WTC11 (cell line): ENCODE data around the gene SCML1. TPM values are rescaled to one million over a fixed set of nuclear protein-coding genes. Genes with fewer than 3 reads are reported as not detected.

ENCODE experiments used
- ATAC-seq: fragments of 200-7000 bp; cut with Tn5 transposase; 2 replicates; pipeline ENCODE4 v1.10.0; 2021; ENCODE audit warnings: mild to moderate bottlenecking, moderate library complexity
- CTCF ChIA-PET: fragments of 300-600 bp; sonication (Branson Sonifier 250); formaldehyde crosslinking; loops from one replicate; lab custom pipeline; 2021; ENCODE audit warnings: antibody characterized with exemption; lab: Charles Lee
- POLR2A ChIA-PET: fragments of 350-600 bp; sonication (Branson Sonifier 250); formaldehyde crosslinking; loops from one replicate; lab custom pipeline; 2021; ENCODE audit warnings: antibody characterized with exemption; lab: Charles Lee
- DNase-seq: peaks from one replicate; pipeline ENCODE4 v3.0.0; 2021; ENCODE audit warnings: low spot score
- H3K27ac Mint-ChIP-seq: 2 replicates; pipeline ENCODE4 v1.8.0; 2021; ENCODE audit warnings: mixed read lengths
- H3K27me3 Mint-ChIP-seq: 2 replicates; pipeline ENCODE4 v1.8.0; 2021; ENCODE audit warnings: low read depth, mild to moderate bottlenecking, moderate library complexity, mixed read lengths
- H3K36me3 Mint-ChIP-seq: 2 replicates; pipeline ENCODE4 v1.8.0; 2021; ENCODE audit warnings: mixed read lengths
- H3K4me1 Mint-ChIP-seq: 2 replicates; pipeline ENCODE4 v1.8.0; 2022; ENCODE audit warnings: mixed read lengths
- H3K4me3 Mint-ChIP-seq: 2 replicates; pipeline ENCODE4 v1.8.0; 2021; ENCODE audit warnings: mild to moderate bottlenecking, moderate library complexity, mixed read lengths
- H3K9me3 Mint-ChIP-seq: 2 replicates; pipeline ENCODE4 v1.8.0; 2021; ENCODE audit warnings: mixed read lengths
- CBFB ChIP-seq: sonication (generic); formaldehyde crosslinking; IDR thresholded peaks from 2 replicates; pipeline ENCODE4 v1.8.1; 2022; ENCODE audit warnings: mild to moderate bottlenecking, low read depth, missing genetic modification reagents
- FOXP1 ChIP-seq: sonication (generic); formaldehyde crosslinking; IDR thresholded peaks from 2 replicates; pipeline ENCODE4 v1.8.0; 2022; ENCODE audit warnings: missing genetic modification reagents, mild to moderate bottlenecking, moderate library complexity, borderline replicate concordance
- NFE2L1 ChIP-seq: sonication (generic); formaldehyde crosslinking; IDR thresholded peaks from 2 replicates; pipeline ENCODE4 v1.8.1; 2023; ENCODE audit warnings: missing genetic modification reagents
- NR2C2 ChIP-seq: sonication (generic); formaldehyde crosslinking; IDR thresholded peaks from 2 replicates; pipeline ENCODE4 v1.8.0; 2022; ENCODE audit warnings: mild to moderate bottlenecking, missing genetic modification reagents
- ZNF232 ChIP-seq: sonication (generic); formaldehyde crosslinking; IDR thresholded peaks from 2 replicates; pipeline ENCODE4 v1.8.0; 2022; ENCODE audit warnings: mild to moderate bottlenecking, missing genetic modification reagents
- ZNF416 ChIP-seq: fragments of 250-450 bp; sonication (Bioruptor Pico); IDR thresholded peaks from 2 replicates; pipeline ENCODE4 v1.9.0; 2021; ENCODE audit warnings: mild to moderate bottlenecking, inconsistent platforms
- total RNA-seq: library from RNA; stranded (reverse); gene quantifications from 3 replicates; pipeline ENCODE4 v1.2.3, GENCODE V29; 2021
- TF ChIP-seq, protein P1 (sequence below): fragments of 250-450 bp; sonication (Bioruptor Pico); conservative IDR thresholded peaks from 2 replicates; pipeline ENCODE4 v1.9.0; 2021; ENCODE audit warnings: mild to moderate bottlenecking
- TF ChIP-seq, protein P2 (sequence below): sonication (generic); formaldehyde crosslinking; IDR thresholded peaks from 2 replicates; pipeline ENCODE4 v1.8.1; 2023; ENCODE audit warnings: mild to moderate bottlenecking, moderate library complexity, missing genetic modification reagents
- TF ChIP-seq, protein P3 (sequence below): sonication (generic); formaldehyde crosslinking; IDR thresholded peaks from 2 replicates; pipeline ENCODE4 v1.8.0; 2022; ENCODE audit warnings: mild to moderate bottlenecking, missing genetic modification reagents
- TF ChIP-seq, protein P4 (sequence below): sonication (generic); formaldehyde crosslinking; IDR thresholded peaks from 2 replicates; pipeline ENCODE4 v1.8.1; 2023; ENCODE audit warnings: mild to moderate bottlenecking, missing genetic modification reagents, moderate library complexity
- TF ChIP-seq, protein P5 (sequence below): fragments of 250-450 bp; sonication (Bioruptor Pico); IDR thresholded peaks from 2 replicates; pipeline ENCODE4 v1.9.0; 2021; ENCODE audit warnings: mild to moderate bottlenecking
- TF ChIP-seq, protein P6 (sequence below): fragments of 250-450 bp; sonication (Bioruptor Pico); IDR thresholded peaks from 2 replicates; pipeline ENCODE4 v1.8.0; 2021; ENCODE audit warnings: mild to moderate bottlenecking

SCML1 gene
- total RNA-seq, 1 experiment from 2014 or later, result 2.3 TPM

DNA sequence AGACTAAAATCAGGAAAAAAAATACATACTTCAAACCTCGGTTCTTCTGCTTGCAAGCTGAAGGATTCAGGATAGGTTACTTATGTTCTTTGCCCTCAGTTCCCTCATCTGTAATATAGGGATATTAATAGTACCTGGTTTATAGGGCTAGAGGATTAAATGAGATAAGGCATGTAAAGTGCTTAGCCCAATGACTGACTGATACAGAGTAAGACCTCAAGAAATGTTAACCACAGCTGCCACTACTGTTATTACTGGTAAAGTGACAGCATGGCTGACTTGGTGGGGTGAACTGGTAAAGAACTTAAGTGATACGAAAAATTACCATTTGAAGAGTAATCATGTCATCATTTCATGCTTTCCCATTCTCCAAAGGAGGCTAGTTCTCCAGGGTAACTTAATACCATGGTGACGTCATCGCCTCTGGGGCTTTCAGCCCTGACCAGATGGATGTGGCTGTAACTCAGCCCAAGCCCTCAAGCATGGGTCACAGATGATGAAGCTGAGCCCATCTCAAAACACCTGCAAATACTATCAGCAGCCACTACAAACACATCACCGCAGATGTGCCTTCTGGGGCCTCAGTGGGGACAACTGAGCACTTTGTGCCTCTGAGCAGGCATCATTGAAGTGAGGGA, 44.5 kb upstream of the SCML1 start:
- H3K27me3 Mint-ChIP-seq, result no peaks in the 10 kb centered on the region
- ChIA-PET POLR2A (no interaction called here), CTCF (no interaction called here)
- H3K4me3 Mint-ChIP-seq, result no peak overlapping the region
- no peaks in the 10 kb centered on the region for H3K9me3 Mint-ChIP-seq
- peaks cover 21% of the 10 kb centered on the region for H3K4me1 Mint-ChIP-seq
- H3K27ac Mint-ChIP-seq, result no peak overlapping the region
- no peaks in the 10 kb centered on the region for H3K36me3 Mint-ChIP-seq
- TF ChIP-seq, protein P1, sequence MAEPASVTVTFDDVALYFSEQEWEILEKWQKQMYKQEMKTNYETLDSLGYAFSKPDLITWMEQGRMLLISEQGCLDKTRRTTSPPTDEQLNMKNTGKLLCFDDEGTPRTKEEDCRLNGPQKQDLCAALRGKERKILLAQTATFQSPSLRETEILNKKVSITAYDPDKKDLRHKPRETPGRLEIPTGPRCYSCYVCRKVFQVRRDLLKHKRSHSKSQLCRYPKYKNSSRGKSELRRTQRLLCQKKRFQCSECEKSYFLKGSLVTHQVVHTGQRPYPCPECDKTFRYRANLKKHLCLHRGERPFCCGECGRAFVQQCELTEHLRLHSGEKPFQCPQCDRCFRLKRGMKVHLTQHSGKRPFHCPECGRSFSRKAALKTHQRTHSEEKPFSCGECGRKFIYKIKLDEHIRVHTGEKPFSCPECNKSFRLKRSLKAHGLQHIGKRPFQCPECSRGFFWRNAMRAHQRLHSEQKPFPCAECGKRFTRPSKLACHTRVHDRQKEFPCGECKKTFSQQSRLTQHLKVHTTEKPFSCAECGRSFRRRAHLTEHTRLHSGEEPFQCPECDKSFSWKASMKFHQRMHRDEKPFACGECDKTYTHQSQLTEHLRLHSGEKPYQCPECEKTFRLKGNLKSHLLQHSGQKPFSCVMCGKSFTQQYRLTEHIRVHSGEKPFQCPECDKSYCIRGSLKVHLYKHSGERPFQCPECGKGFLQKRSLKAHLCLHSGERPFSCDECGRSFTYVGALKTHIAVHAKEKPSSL (CRISPR knock-in tag), result no peak
- TF ChIP-seq, protein P2, sequence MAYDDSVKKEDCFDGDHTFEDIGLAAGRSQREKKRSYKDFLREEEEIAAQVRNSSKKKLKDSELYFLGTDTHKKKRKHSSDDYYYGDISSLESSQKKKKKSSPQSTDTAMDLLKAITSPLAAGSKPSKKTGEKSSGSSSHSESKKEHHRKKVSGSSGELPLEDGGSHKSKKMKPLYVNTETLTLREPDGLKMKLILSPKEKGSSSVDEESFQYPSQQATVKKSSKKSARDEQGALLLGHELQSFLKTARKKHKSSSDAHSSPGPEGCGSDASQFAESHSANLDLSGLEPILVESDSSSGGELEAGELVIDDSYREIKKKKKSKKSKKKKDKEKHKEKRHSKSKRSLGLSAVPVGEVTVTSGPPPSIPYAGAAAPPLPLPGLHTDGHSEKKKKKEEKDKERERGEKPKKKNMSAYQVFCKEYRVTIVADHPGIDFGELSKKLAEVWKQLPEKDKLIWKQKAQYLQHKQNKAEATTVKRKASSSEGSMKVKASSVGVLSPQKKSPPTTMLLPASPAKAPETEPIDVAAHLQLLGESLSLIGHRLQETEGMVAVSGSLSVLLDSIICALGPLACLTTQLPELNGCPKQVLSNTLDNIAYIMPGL (CRISPR knock-in tag), result no peak
- DNase-seq (peak; percentile 13), ATAC-seq (peak; percentile 57)

DNA sequence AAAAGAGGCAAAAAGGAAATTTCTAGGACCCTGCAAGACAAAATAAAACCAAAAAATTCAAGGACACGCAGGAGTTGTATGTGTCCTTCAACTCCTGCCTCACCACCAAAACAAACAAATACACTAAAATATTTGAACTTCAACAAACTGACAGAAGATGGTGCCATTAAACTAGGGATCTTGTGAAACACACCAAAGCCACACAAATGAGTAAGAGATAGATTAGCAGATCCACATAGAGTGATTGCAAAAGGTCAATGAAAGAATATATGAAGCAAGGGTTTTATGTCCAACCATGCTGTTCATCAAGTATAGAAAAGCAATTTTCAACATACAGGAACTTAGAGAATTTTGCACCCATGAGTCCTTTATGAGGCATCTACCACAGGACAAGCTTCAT, 40.1 kb upstream of the SCML1 start:
- no peak overlapping the region for H3K27ac Mint-ChIP-seq
- H3K4me1 Mint-ChIP-seq, result peaks cover 9% of the 10 kb centered on the region
- H3K27me3 Mint-ChIP-seq, result no peaks in the 10 kb centered on the region
- CTCF ChIA-PET, result no interaction called here
- no peak for ATAC-seq
- TF ChIP-seq, protein P3, sequence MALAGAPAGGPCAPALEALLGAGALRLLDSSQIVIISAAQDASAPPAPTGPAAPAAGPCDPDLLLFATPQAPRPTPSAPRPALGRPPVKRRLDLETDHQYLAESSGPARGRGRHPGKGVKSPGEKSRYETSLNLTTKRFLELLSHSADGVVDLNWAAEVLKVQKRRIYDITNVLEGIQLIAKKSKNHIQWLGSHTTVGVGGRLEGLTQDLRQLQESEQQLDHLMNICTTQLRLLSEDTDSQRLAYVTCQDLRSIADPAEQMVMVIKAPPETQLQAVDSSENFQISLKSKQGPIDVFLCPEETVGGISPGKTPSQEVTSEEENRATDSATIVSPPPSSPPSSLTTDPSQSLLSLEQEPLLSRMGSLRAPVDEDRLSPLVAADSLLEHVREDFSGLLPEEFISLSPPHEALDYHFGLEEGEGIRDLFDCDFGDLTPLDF (CRISPR knock-in tag), result no peak
- TF ChIP-seq ZNF416 (CRISPR knock-in tag), result no peak
- TF ChIP-seq NFE2L1 (CRISPR knock-in tag), result no peak
- no peak for TF ChIP-seq FOXP1 (CRISPR knock-in tag)
- TF ChIP-seq NR2C2 (CRISPR knock-in tag), result no peak
- no peak for TF ChIP-seq ZNF232 (CRISPR knock-in tag)
- TF ChIP-seq, protein P4, sequence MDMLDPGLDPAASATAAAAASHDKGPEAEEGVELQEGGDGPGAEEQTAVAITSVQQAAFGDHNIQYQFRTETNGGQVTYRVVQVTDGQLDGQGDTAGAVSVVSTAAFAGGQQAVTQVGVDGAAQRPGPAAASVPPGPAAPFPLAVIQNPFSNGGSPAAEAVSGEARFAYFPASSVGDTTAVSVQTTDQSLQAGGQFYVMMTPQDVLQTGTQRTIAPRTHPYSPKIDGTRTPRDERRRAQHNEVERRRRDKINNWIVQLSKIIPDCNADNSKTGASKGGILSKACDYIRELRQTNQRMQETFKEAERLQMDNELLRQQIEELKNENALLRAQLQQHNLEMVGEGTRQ (CRISPR knock-in tag), result no peak
- no peak for TF ChIP-seq CBFB (CRISPR knock-in tag)
- H3K4me3 Mint-ChIP-seq, result no peak overlapping the region
- DNase-seq, result no peak
- POLR2A ChIA-PET, result no interaction called here
- no peaks in the 10 kb centered on the region for H3K9me3 Mint-ChIP-seq
- H3K36me3 Mint-ChIP-seq, result no peaks in the 10 kb centered on the region

DNA sequence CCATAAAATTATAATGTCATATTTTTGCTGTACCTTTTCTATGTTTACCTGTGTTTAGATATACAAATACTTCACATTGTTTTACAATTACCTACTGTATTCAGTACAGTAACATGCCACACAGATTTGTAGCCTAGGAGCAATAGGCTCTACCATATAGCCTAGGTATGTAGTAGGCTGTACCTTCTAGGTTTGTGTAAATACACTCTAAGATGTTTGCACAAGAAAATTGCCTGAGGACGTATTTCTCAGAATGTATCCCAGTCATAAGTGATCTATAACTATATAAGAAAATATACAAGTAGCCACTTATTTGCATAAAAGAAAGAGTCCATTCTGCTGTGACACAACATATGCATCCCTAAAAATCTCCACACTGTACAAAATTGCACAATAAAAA, 36.3 kb upstream of the SCML1 start:
- TF ChIP-seq, protein P5, sequence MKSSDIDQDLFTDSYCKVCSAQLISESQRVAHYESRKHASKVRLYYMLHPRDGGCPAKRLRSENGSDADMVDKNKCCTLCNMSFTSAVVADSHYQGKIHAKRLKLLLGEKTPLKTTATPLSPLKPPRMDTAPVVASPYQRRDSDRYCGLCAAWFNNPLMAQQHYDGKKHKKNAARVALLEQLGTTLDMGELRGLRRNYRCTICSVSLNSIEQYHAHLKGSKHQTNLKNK (CRISPR knock-in tag), result no peak
- TF ChIP-seq, protein P6, sequence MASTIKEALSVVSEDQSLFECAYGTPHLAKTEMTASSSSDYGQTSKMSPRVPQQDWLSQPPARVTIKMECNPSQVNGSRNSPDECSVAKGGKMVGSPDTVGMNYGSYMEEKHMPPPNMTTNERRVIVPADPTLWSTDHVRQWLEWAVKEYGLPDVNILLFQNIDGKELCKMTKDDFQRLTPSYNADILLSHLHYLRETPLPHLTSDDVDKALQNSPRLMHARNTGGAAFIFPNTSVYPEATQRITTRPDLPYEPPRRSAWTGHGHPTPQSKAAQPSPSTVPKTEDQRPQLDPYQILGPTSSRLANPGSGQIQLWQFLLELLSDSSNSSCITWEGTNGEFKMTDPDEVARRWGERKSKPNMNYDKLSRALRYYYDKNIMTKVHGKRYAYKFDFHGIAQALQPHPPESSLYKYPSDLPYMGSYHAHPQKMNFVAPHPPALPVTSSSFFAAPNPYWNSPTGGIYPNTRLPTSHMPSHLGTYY (CRISPR knock-in tag), result no peak
- CTCF ChIA-PET, result no interaction called here
- H3K4me3 Mint-ChIP-seq, result no peak overlapping the region
- ATAC-seq (no peak), DNase-seq (no peak)
- POLR2A ChIA-PET, result no interaction called here
- H3K27me3 Mint-ChIP-seq, result no peaks in the 10 kb centered on the region
- no peaks in the 10 kb centered on the region for H3K4me1 Mint-ChIP-seq
- H3K9me3 Mint-ChIP-seq, result no peaks in the 10 kb centered on the region
- H3K27ac Mint-ChIP-seq, result no peak overlapping the region
- no peaks in the 10 kb centered on the region for H3K36me3 Mint-ChIP-seq
